ENCODE results near the gene KLF6.

DNA sequence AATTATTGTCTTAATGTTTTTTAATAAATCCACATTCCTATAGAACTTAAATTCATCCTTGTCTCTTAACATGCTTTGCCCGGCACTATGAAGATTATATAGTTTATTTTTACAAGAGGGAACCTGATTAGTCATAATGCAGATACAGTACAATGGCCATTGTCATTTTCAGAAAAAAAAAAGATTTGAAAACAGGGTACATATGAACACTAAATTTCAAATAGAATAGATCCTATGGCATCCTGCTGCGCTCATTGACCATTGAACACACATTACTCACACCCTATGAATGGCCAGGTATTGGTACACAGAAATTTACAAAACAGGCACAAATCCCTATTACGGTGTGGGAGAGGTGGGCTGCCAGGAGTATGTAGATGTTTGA lies 2.0 kb upstream of the KLF6 start:
- no peak for TF ChIP-seq EP300 (IDR thresholded peaks at IDR 0.05; ENCODE audit: borderline replicate concordance in 1 of 2, low read depth in 1 of 2, low read length in 1 of 2)
- TF ChIP-seq, protein P1, sequence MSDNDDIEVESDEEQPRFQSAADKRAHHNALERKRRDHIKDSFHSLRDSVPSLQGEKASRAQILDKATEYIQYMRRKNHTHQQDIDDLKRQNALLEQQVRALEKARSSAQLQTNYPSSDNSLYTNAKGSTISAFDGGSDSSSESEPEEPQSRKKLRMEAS (IDR thresholded peaks at IDR 0.05; ENCODE audit: low read depth), result no peak
- TF ChIP-seq, protein P2, sequence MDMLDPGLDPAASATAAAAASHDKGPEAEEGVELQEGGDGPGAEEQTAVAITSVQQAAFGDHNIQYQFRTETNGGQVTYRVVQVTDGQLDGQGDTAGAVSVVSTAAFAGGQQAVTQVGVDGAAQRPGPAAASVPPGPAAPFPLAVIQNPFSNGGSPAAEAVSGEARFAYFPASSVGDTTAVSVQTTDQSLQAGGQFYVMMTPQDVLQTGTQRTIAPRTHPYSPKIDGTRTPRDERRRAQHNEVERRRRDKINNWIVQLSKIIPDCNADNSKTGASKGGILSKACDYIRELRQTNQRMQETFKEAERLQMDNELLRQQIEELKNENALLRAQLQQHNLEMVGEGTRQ (IDR thresholded peaks at IDR 0.05; ENCODE audit: borderline replicate concordance, low read depth, low read length), result no peak
- TF ChIP-seq RCOR1 (IDR thresholded peaks at IDR 0.05; ENCODE audit: low read length), result no peak
- TF ChIP-seq, protein P3, sequence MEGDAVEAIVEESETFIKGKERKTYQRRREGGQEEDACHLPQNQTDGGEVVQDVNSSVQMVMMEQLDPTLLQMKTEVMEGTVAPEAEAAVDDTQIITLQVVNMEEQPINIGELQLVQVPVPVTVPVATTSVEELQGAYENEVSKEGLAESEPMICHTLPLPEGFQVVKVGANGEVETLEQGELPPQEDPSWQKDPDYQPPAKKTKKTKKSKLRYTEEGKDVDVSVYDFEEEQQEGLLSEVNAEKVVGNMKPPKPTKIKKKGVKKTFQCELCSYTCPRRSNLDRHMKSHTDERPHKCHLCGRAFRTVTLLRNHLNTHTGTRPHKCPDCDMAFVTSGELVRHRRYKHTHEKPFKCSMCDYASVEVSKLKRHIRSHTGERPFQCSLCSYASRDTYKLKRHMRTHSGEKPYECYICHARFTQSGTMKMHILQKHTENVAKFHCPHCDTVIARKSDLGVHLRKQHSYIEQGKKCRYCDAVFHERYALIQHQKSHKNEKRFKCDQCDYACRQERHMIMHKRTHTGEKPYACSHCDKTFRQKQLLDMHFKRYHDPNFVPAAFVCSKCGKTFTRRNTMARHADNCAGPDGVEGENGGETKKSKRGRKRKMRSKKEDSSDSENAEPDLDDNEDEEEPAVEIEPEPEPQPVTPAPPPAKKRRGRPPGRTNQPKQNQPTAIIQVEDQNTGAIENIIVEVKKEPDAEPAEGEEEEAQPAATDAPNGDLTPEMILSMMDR (IDR thresholded peaks at IDR 0.05), result no peak
- TF ChIP-seq TEAD4 (IDR thresholded peaks at IDR 0.05; ENCODE audit: borderline replicate concordance, insufficient read depth), result no peak
- no peak for TF ChIP-seq GABPA (IDR thresholded peaks at IDR 0.05; ENCODE audit: low read depth)
- TF ChIP-seq RXRA (IDR thresholded peaks at IDR 0.05; ENCODE audit: borderline replicate concordance, low read depth), result no peak
- TF ChIP-seq, protein P4, sequence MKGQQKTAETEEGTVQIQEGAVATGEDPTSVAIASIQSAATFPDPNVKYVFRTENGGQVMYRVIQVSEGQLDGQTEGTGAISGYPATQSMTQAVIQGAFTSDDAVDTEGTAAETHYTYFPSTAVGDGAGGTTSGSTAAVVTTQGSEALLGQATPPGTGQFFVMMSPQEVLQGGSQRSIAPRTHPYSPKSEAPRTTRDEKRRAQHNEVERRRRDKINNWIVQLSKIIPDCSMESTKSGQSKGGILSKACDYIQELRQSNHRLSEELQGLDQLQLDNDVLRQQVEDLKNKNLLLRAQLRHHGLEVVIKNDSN (IDR thresholded peaks at IDR 0.05; ENCODE audit: borderline replicate concordance, low read depth), result no peak
- no peak for TF ChIP-seq SIN3A (IDR thresholded peaks at IDR 0.05; ENCODE audit: borderline replicate concordance, low read depth, low read length)
- no peak for TF ChIP-seq GATA2 (CRISPR knock-in tag; IDR thresholded peaks at IDR 0.05)
- TF ChIP-seq EZH2phosphoT487 (IDR thresholded peaks at IDR 0.05; ENCODE audit: borderline replicate concordance, low read depth), result no peak
- no peak for TF ChIP-seq MEF2A (IDR thresholded peaks at IDR 0.05; ENCODE audit: borderline replicate concordance, low read depth)
- no peak for TF ChIP-seq POLR2AphosphoS5 (IDR thresholded peaks at IDR 0.05; ENCODE audit: low read depth, low read length)

All from SK-N-SH (cell line).